ENCODE data around the gene PMIS2.

PMIS2 gene

GRCh38 chr19:35556846-35557538, 29.0 kb upstream of the PMIS2 start:
- no peak for DNase-seq

GRCh38 chr19:35557539-35558399, 28.2 kb upstream of the PMIS2 start:
- DNase-seq = peak; percentile 26

GRCh38 chr19:35558400-35559280, 27.3 kb upstream of the PMIS2 start:
- DNase-seq = no peak

- DNase-seq = no peak
Observed at GRCh38 chr19:35559281-35559659, 26.7 kb upstream of the PMIS2 start.

- no peak for DNase-seq
Observed at GRCh38 chr19:35559781-35560180, 26.2 kb upstream of the PMIS2 start.

- no peak for DNase-seq
Observed at GRCh38 chr19:35560271-35560670, 25.7 kb upstream of the PMIS2 start.

- no peak for DNase-seq
Observed at GRCh38 chr19:35560677-35561076, 25.3 kb upstream of the PMIS2 start.

GRCh38 chr19:35561436-35561835, 24.5 kb upstream of the PMIS2 start:
- no peak for DNase-seq

GRCh38 chr19:35562336-35562735, 23.6 kb upstream of the PMIS2 start:
- no peak for DNase-seq

GRCh38 chr19:35562776-35563175, 23.2 kb upstream of the PMIS2 start:
- DNase-seq = no peak

- DNase-seq = no peak
Observed at GRCh38 chr19:35563207-35563829, 22.7 kb upstream of the PMIS2 start, which contains the start of gene ATP4A. Gene ATP4A (minus strand): TSS chr19:35563658. CDS start chr19:35563629, 29 bp downstream.

- no peak for DNase-seq
Observed at GRCh38 chr19:35565016-35565856, 20.7 kb upstream of the PMIS2 start.

GRCh38 chr19:35566738-35567137, 19.2 kb upstream of the PMIS2 start:
- DNase-seq = no peak

- DNase-seq = no peak
Observed at GRCh38 chr19:35569281-35569781, 16.6 kb upstream of the PMIS2 start.

- no peak for DNase-seq
Observed at GRCh38 chr19:35571406-35571965, 14.5 kb upstream of the PMIS2 start.

GRCh38 chr19:35577918-35578317, 8.1 kb upstream of the PMIS2 start:
- DNase-seq = no peak

- no peak for DNase-seq
Observed at GRCh38 chr19:35578707-35579106, 7.3 kb upstream of the PMIS2 start.

- DNase-seq = no peak
Observed at GRCh38 chr19:35582760-35583159, 3.2 kb upstream of the PMIS2 start.

- DNase-seq = no peak
Observed at GRCh38 chr19:35587321-35587720, 1.3 kb downstream of the PMIS2 start.

- DNase-seq = no peak
Observed at GRCh38 chr19:35590875-35591274, 4.9 kb downstream of the PMIS2 start.

- no peak for DNase-seq
Observed at GRCh38 chr19:35592226-35592625, 6.3 kb downstream of the PMIS2 start.

Measured in activated gamma-delta T cell treated with Interleukin-2 at 50 U/mL for 16 hours (primary cell).